HG02840 (cell line): Measurements from ENCODE around the gene TAOK1.

Source experiments
- ATAC-seq: cut with Tn5 transposase; IDR thresholded peaks from one replicate; pipeline ENCODE4 v1.9.1; 2021; ENCODE audit warnings: mild to moderate bottlenecking, moderate library complexity, moderate number of reproducible peaks; ENCODE audit not compliant: unreplicated experiment, low FRiP score

The TAOK1 gene

GRCh38 chr17:29591737-29592608 lies 201.8 kb downstream of the TAOK1 start:
- no peak for ATAC-seq

- ATAC-seq, result no peak
Observed at GRCh38 chr17:29592850-29593551, 202.8 kb downstream of the TAOK1 start, which contains the start of gene ANKRD13B. TSS of gene ANKRD13B (plus strand) at chr17:29593132. CDS start at chr17:29593622, 490 bp downstream.

- no peak for ATAC-seq
Observed at GRCh38 chr17:29593591-29594518, 203.7 kb downstream of the TAOK1 start.

- ATAC-seq, result no peak
Observed at GRCh38 chr17:29594519-29595090, 204.4 kb downstream of the TAOK1 start.

- no peak for ATAC-seq
Observed at GRCh38 chr17:29595107-29595942, 205.2 kb downstream of the TAOK1 start.

GRCh38 chr17:29595943-29596774 lies 206.0 kb downstream of the TAOK1 start:
- ATAC-seq, result no peak

GRCh38 chr17:29596811-29597210 lies 206.6 kb downstream of the TAOK1 start:
- ATAC-seq, result no peak

GRCh38 chr17:29597361-29598172 lies 207.4 kb downstream of the TAOK1 start:
- ATAC-seq, result no peak
